Psoas muscle (tissue), 8 donors: Measurements from ENCODE around the gene SLC2A4RG. TPM values are rescaled to one million over a fixed set of nuclear protein-coding genes. Genes with fewer than 3 reads are reported as not detected.

ENCODE experiments used
- ATAC-seq, 4 donors: fragments of 200-7000 bp; cut with Tn5 transposase; one replicate each; pipeline ENCODE4 v1.9.1; 2020; ENCODE audit warnings: moderate library complexity in 3 of 4, mild to moderate bottlenecking in 2 of 4
- DNase-seq, 2 donors: peaks; one replicate each; pipeline ENCODE4 v3.0.0-alpha.2; 2020
- H3K27ac ChIP-seq: fragments of 200-600 bp; one replicate; pipeline ENCODE4 v1.8.0; 2022
- H3K27me3 ChIP-seq, 3 donors: fragments of 200-600 bp in 1 of 3; one replicate each; pipeline versions ENCODE4 v1.6.1 to v1.8.0; 2013 to 2022; ENCODE audit warnings: low read length in 2 of 3, mild to moderate bottlenecking in 2 of 3, moderate library complexity in 1 of 3; ENCODE audit not compliant: insufficient read depth in 3 of 3
- H3K36me3 ChIP-seq, 2 donors: fragments of 200-600 bp in 1 of 2; one replicate each; pipeline versions ENCODE4 v1.6.1 to v1.8.0; 2013 to 2022; ENCODE audit warnings: low read depth in 1 of 2, mild to moderate bottlenecking in 1 of 2, moderate library complexity in 1 of 2; ENCODE audit not compliant: insufficient read depth in 1 of 2
- H3K4me1 ChIP-seq: fragments of 200-600 bp; one replicate; pipeline ENCODE4 v1.8.0; 2022
- H3K4me3 ChIP-seq: fragments of 200-600 bp; one replicate; pipeline ENCODE4 v1.8.0; 2022; ENCODE audit warnings: mild to moderate bottlenecking
- H3K9me3 ChIP-seq: fragments of 200-600 bp; one replicate; pipeline ENCODE4 v1.8.0; 2022
- WGBS, 3 donors: extraction: QIAGEN DNeasy Blood & Tissue Kit; methylation state at CpG; one replicate each; pipeline versions ENCODE4 v1.1.6 to v1.1.7; 2013; 5-methylcytosine and 5-hydroxymethylcytosine counted together
- intact Hi-C, 2 donors: fragments of 100-400 bp; cut with DNase I; formaldehyde crosslinking; loops; one replicate each; pipeline versions ENCODE4 v1.11.0 to v1.14.2; 2022
- polyA plus RNA-seq, 3 donors: library from polyadenylated mRNA; stranded (reverse); fragments of 200-250 nt; gene quantifications; one replicate each; pipeline ENCODE4 v1.2.3, GENCODE V29; 2013
- total RNA-seq, 4 donors: library from RNA; stranded (reverse); fragmentation: NEBNext Ultra II Directional in 2 of 4; extraction: Animal tissue kit (Norgen Biotek cat#: 25700) in 2 of 4; gene quantifications; one replicate each; pipeline versions ENCODE4 v1.2.1 to v1.2.4, GENCODE V29; 2021 to 2023
- TF ChIP-seq, protein P1 (sequence below): fragments of 200-600 bp; IDR thresholded peaks from one replicate; pipeline ENCODE4 v1.8.0; 2022; ENCODE audit warnings: antibody characterized with exemption
- donor health status: healthy with polysubstance abuse.
- donor health status: DM: no; HTN: no; CAD: no; lungs with moderate emphysema.
- donor health status: Bipolar disorder and iron deficiency.
- donor health status: healthy.
- donor health status: DM: yes; HTN: yes; CAD: no.
- donor health status: DM: no; HTN: no; CAD: no.
- donor health status: DM: no; HTN: no; CAD: no.
- donor health status: DM: yes; HTN: yes; CAD: no.

Gene SLC2A4RG
- total and polyA plus RNA-seq, 7 donors: 27.1 to 79.1 (median 43.7) TPM

- peak in 1 of 2 donors; percentile 53 for DNase-seq
- no peak overlapping the region for H3K4me3 ChIP-seq
- no peaks in the 10 kb centered on the region for H3K27me3 ChIP-seq
- no peaks in the 10 kb centered on the region for H3K9me3 ChIP-seq
- H3K27ac ChIP-seq: no peak overlapping the region
- TF ChIP-seq, protein P1, sequence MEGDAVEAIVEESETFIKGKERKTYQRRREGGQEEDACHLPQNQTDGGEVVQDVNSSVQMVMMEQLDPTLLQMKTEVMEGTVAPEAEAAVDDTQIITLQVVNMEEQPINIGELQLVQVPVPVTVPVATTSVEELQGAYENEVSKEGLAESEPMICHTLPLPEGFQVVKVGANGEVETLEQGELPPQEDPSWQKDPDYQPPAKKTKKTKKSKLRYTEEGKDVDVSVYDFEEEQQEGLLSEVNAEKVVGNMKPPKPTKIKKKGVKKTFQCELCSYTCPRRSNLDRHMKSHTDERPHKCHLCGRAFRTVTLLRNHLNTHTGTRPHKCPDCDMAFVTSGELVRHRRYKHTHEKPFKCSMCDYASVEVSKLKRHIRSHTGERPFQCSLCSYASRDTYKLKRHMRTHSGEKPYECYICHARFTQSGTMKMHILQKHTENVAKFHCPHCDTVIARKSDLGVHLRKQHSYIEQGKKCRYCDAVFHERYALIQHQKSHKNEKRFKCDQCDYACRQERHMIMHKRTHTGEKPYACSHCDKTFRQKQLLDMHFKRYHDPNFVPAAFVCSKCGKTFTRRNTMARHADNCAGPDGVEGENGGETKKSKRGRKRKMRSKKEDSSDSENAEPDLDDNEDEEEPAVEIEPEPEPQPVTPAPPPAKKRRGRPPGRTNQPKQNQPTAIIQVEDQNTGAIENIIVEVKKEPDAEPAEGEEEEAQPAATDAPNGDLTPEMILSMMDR: no peak
- peaks cover 4 to 20% of the 10 kb centered on the region in 2 donors for H3K36me3 ChIP-seq
- H3K4me1 ChIP-seq: peaks cover 16% of the 10 kb centered on the region
- peak in 2 of 4 donors; percentile 0 to 3 for ATAC-seq
- intact Hi-C loops: no loop called here
- 57 to 74% (median 60%) methylated on average over 20 to 21 of the region's 21 CpGs for WGBS, 3 donors
These were observed 47.7 kb upstream of the SLC2A4RG start for GRCh38 chr20:63691711-63692435.

DNA sequence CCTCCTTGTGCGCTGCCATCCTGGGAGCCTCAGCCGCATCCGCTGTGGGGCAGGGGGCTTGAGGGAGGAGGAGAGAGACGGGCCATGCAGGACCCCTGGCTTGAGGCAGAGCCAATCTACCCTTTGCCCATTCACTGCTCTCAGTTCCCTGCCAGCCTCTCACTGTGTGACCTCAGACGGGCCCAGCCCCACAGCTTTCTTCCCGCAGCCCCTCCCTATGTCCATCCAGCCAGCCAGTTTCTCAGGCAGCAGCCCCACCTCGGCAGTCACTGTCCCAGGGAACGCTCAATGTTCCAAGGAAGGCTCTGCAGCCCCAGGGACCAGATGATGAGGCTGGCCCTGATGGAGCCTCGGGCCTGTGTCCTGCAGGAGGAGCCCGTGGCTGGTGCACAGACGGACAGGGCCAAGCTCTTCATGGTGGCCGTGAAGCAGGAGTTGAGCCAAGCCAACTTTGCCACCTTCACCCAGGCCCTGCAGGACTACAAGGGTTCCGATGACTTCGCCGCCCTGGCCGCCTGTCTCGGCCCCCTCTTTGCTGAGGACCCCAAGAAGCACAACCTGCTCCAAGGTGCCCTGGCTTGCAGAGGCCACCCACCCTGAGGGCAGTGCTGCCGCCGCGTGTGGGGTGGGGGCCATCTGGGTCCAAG is 47.0 kb upstream of the SLC2A4RG start:
- intact Hi-C loops: no loop called here
- H3K27me3 ChIP-seq: no peaks in the 10 kb centered on the region
- peak in 1 of 2 donors; percentile 60 for DNase-seq
- H3K4me3 ChIP-seq: no peak overlapping the region
- H3K36me3 ChIP-seq: peaks cover 4 to 20% of the 10 kb centered on the region in 2 donors
- no peak overlapping the region for H3K27ac ChIP-seq
- TF ChIP-seq, protein P1: no peak
- H3K4me1 ChIP-seq: peaks cover 17% of the 10 kb centered on the region
- 41 to 63% (median 55%) methylated on average over 16 to 20 of the region's 20 CpGs for WGBS, 3 donors
- ATAC-seq: peak in 3 of 4 donors; percentile 11 to 15 (median 11)
- H3K9me3 ChIP-seq: no peaks in the 10 kb centered on the region

GRCh38 chr20:63693083-63693732 is 46.4 kb upstream of the SLC2A4RG start:
- Histone ChIP-seq H3K36me3 (peaks cover 4 to 20% of the 10 kb centered on the region in 2 donors), H3K27me3 (no peaks in the 10 kb centered on the region), H3K9me3 (no peaks in the 10 kb centered on the region), H3K4me3 (no peak overlapping the region), H3K4me1 (peaks cover 19% of the 10 kb centered on the region), H3K27ac (no peak overlapping the region)
- intact Hi-C loops: no loop called here
- WGBS, 3 donors: 69 to 73% (median 72%) methylated on average over 10 of the region's 10 CpGs
- DNase-seq (peak in 1 of 2 donors; percentile 57), ATAC-seq (no peak)
- TF ChIP-seq, protein P1: no peak

GRCh38 chr20:63693733-63694583 is 45.6 kb upstream of the SLC2A4RG start:
- Histone ChIP-seq H3K4me1 (peaks cover 26% of the 10 kb centered on the region), H3K27me3 (no peaks in the 10 kb centered on the region), H3K36me3 (peaks cover 4 to 20% of the 10 kb centered on the region in 2 donors), H3K4me3 (no peak overlapping the region), H3K27ac (no peak overlapping the region), H3K9me3 (no peaks in the 10 kb centered on the region)
- DNase-seq (peak in 1 of 2 donors; percentile 41), ATAC-seq (no peak)
- 93 to 95% (median 94%) methylated on average over 19 to 21 of the region's 21 CpGs for WGBS, 3 donors
- intact Hi-C loops: no loop called here
- TF ChIP-seq, protein P1: no peak
